DOHH2 (cell line): ENCODE measurements around the gene CYLD.

Experiments used
- H3F3A ChIP-seq: fragments of 200-600 bp; sonication (generic), shearing (Covaris generic); 2 replicates; pipeline ENCODE4 v1.6.0; 2016; ENCODE audit warnings: antibody characterized with exemption, mild to moderate bottlenecking; ENCODE audit not compliant: control insufficient read depth, insufficient read depth
- H3K27ac ChIP-seq: fragments of 200-600 bp; sonication (generic); 2 replicates; pipeline ENCODE4 v1.5.1; 2014; ENCODE audit warnings: low read depth, mild to moderate bottlenecking, low read length, moderate library complexity
- H3K27me3 ChIP-seq: fragments of 200-600 bp; sonication (generic); 2 replicates; pipeline ENCODE4 v1.6.1; 2014; ENCODE audit warnings: mild to moderate bottlenecking, low read length, mixed read lengths; ENCODE audit not compliant: control insufficient read depth
- H3K36me3 ChIP-seq: fragments of 200-600 bp; sonication (generic); 2 replicates; pipeline ENCODE4 v1.6.1; 2014; ENCODE audit warnings: mild to moderate bottlenecking, low read length, moderate library complexity, mixed read lengths; ENCODE audit not compliant: control insufficient read depth
- H3K4me1 ChIP-seq: fragments of 200-600 bp; sonication (generic); 2 replicates; pipeline ENCODE4 v1.6.1; 2014; ENCODE audit warnings: mild to moderate bottlenecking, low read length, mixed read lengths; ENCODE audit not compliant: control insufficient read depth
- H3K4me2 ChIP-seq: fragments of 200-600 bp; sonication (generic); 2 replicates; pipeline ENCODE4 v1.6.0; 2014; ENCODE audit warnings: mild to moderate bottlenecking, low read length, moderate library complexity
- H3K4me3 ChIP-seq: fragments of 200-600 bp; sonication (generic); 2 replicates; pipeline ENCODE4 v1.5.1; 2014; ENCODE audit warnings: mild to moderate bottlenecking, low read length, mixed read lengths
- H3K79me2 ChIP-seq: fragments of 200-600 bp; sonication (generic); 2 replicates; pipeline ENCODE4 v1.6.1; 2014; ENCODE audit warnings: mild to moderate bottlenecking, low read length, mixed read lengths; ENCODE audit not compliant: control insufficient read depth
- H3K9me2 ChIP-seq: fragments of 200-600 bp; sonication (generic); replicated peaks from 2 replicates; pipeline ENCODE4 v1.6.1; 2014; ENCODE audit warnings: mild to moderate bottlenecking, low read length, mixed read lengths; ENCODE audit not compliant: control insufficient read depth
- H3K9me3 ChIP-seq: fragments of 200-600 bp; sonication (generic); 2 replicates; pipeline ENCODE4 v1.6.1; 2014; ENCODE audit warnings: antibody characterized with exemption, low read length, mixed read lengths; ENCODE audit not compliant: control insufficient read depth, insufficient read depth
- H4K20me1 ChIP-seq: fragments of 200-600 bp; sonication (generic); 2 replicates; pipeline ENCODE4 v1.6.0; 2014; ENCODE audit warnings: low read depth, mild to moderate bottlenecking, antibody characterized with exemption, low read length, moderate library complexity; ENCODE audit not compliant: control insufficient read depth, insufficient read depth
- CTCF ChIP-seq: fragments of 200-600 bp; sonication (generic); IDR thresholded peaks from one replicate; pipeline ENCODE4 v1.5.1; 2014; ENCODE audit warnings: antibody characterized with exemption, mild to moderate bottlenecking, low read depth, low read length; ENCODE audit not compliant: poor library complexity, severe bottlenecking
- EZH2phosphoT487 ChIP-seq: fragments of 200-600 bp; sonication (generic); IDR thresholded peaks from 2 replicates; pipeline ENCODE4 v1.6.1; 2017; ENCODE audit warnings: borderline replicate concordance, mild to moderate bottlenecking, antibody characterized with exemption, low read length, moderate library complexity, mixed read lengths

The CYLD gene

GRCh38 chr16:50804290-50804907, 62.5 kb downstream of the CYLD start:
- Histone ChIP-seq H3K79me2 (no peaks in the 10 kb centered on the region), H4K20me1 (no peaks in the 10 kb centered on the region), H3K36me3 (no peaks in the 10 kb centered on the region), H3K27ac (no peak overlapping the region), H3K27me3 (no peaks in the 10 kb centered on the region; the same call in 1 of the 2 replicates), H3K4me3 (no peak overlapping the region), H3K4me2 (no peak overlapping the region), H3K9me2 (no peaks in the 10 kb centered on the region), H3K9me3 (no peaks in the 10 kb centered on the region), H3F3A (no peaks in the 10 kb centered on the region), H3K4me1 (peaks cover 3% of the 10 kb centered on the region; the same call in 1 of the 2 replicates)
- TF ChIP-seq CTCF (no peak), EZH2phosphoT487 (no peak)

GRCh38 chr16:50806099-50807062, 64.5 kb downstream of the CYLD start:
- Histone ChIP-seq H3K4me1 (peaks cover 3% of the 10 kb centered on the region; the same call in 1 of the 2 replicates), H3K4me3 (peak overlapping the region; percentile 67)
- no peak for TF ChIP-seq EZH2phosphoT487
- TF ChIP-seq CTCF: peak; percentile 99

GRCh38 chr16:50808929-50809538, 67.1 kb downstream of the CYLD start:
- Histone ChIP-seq H3K79me2 (no peaks in the 10 kb centered on the region), H3K9me2 (no peaks in the 10 kb centered on the region), H3K4me2 (no peak overlapping the region), H3F3A (no peaks in the 10 kb centered on the region), H3K27ac (no peak overlapping the region), H4K20me1 (no peaks in the 10 kb centered on the region), H3K27me3 (no peaks in the 10 kb centered on the region; the same call in 1 of the 2 replicates), H3K4me1 (peaks cover 3% of the 10 kb centered on the region; the same call in 1 of the 2 replicates), H3K36me3 (no peaks in the 10 kb centered on the region), H3K9me3 (no peaks in the 10 kb centered on the region), H3K4me3 (no peak overlapping the region)
- TF ChIP-seq EZH2phosphoT487 (no peak), CTCF (no peak)

More at GRCh38 chr16:50806099-50807062, 64.5 kb downstream of the CYLD start:
- Histone ChIP-seq H3K4me2 (peak overlapping the region; percentile 96), H3F3A (no peaks in the 10 kb centered on the region), H3K79me2 (no peaks in the 10 kb centered on the region), H3K9me3 (no peaks in the 10 kb centered on the region), H4K20me1 (no peaks in the 10 kb centered on the region), H3K9me2 (no peaks in the 10 kb centered on the region), H3K36me3 (no peaks in the 10 kb centered on the region), H3K27ac (no peak overlapping the region), H3K27me3 (no peaks in the 10 kb centered on the region; the same call in 1 of the 2 replicates)
